GM12878 (cell line): ENCODE results near the gene EXD3. TPM values are rescaled to one million over a fixed set of nuclear protein-coding genes. Genes with fewer than 3 reads are reported as not detected.

Experiments used
- ASH2L ChIP-seq: fragments of 300-600, 200-600 bp; sonication (generic); IDR thresholded peaks from 2 replicates; pipeline ENCODE4 v1.6.1; 2017; ENCODE audit warnings: low read depth, mild to moderate bottlenecking, borderline replicate concordance
- BACH1 ChIP-seq: fragments of 450-650 bp; IDR thresholded peaks from 2 replicates; pipeline ENCODE4 v1.6.1; 2017; ENCODE audit warnings: mild to moderate bottlenecking, borderline replicate concordance
- EGR1 ChIP-seq, 2 experiments: IDR thresholded peaks; 1 replicate in 1 of 2; 2 replicates in 1 of 2; pipeline ENCODE4 v1.6.1; 2011 to 2012; ENCODE audit warnings: low read depth in 2 of 2, low read length in 2 of 2, borderline replicate concordance in 1 of 2, mild to moderate bottlenecking in 1 of 2, moderate library complexity in 1 of 2
- HDGF ChIP-seq: fragments of 450-650 bp; IDR thresholded peaks from 2 replicates; pipeline ENCODE4 v1.6.1; 2016; ENCODE audit warnings: antibody characterized with exemption
- IKZF1 ChIP-seq: fragments of 450-650 bp; conservative IDR thresholded peaks from 2 replicates; pipeline ENCODE4 v1.6.1; 2017; ENCODE audit warnings: antibody characterized with exemption, mild to moderate bottlenecking
- JUND ChIP-seq: IDR thresholded peaks from 2 replicates; pipeline ENCODE4 v1.6.1; 2012; ENCODE audit warnings: low read depth, mild to moderate bottlenecking, low read length, improper control_type of control experiment, moderate library complexity
- LARP7 ChIP-seq: fragments of 450-650 bp; IDR thresholded peaks from 2 replicates; pipeline ENCODE4 v1.6.1; 2017; ENCODE audit warnings: mild to moderate bottlenecking
- PAX5 ChIP-seq: IDR thresholded peaks from 2 replicates; pipeline ENCODE4 v1.6.1; 2011; ENCODE audit warnings: low read depth, low read length, borderline replicate concordance
- RELA ChIP-seq: fragments of 450-650 bp; IDR thresholded peaks from 2 replicates; pipeline ENCODE4 v1.8.0; 2014; ENCODE audit warnings: borderline replicate concordance; ENCODE audit not compliant: partially characterized antibody
- RUNX3 ChIP-seq: IDR thresholded peaks from 2 replicates; pipeline ENCODE4 v1.6.1; 2012; ENCODE audit warnings: low read length, inconsistent platforms
- SIN3A ChIP-seq: IDR thresholded peaks from 2 replicates; pipeline ENCODE4 v1.6.1; 2012; ENCODE audit warnings: low read depth, low read length, improper control_type of control experiment
- SMAD1 ChIP-seq: fragments of 450-650 bp; IDR thresholded peaks from 2 replicates; pipeline ENCODE4 v1.6.1; 2018; ENCODE audit warnings: mild to moderate bottlenecking, low read depth; ENCODE audit not compliant: partially characterized antibody
- SMARCA5 ChIP-seq: fragments of 450-650 bp; IDR thresholded peaks from 2 replicates; pipeline ENCODE4 v1.6.1; 2017; ENCODE audit warnings: mild to moderate bottlenecking
- TBL1XR1 ChIP-seq: IDR thresholded peaks from 2 replicates; pipeline ENCODE4 v1.6.1; 2012; ENCODE audit warnings: low read depth, low read length, improper control_type of control experiment
- ZNF207 ChIP-seq: fragments of 450-650 bp; IDR thresholded peaks from 2 replicates; pipeline ENCODE4 v1.6.1; 2014; ENCODE audit warnings: antibody characterized with exemption, mild to moderate bottlenecking, borderline replicate concordance
- polyA plus RNA-seq, 11 experiments: library from polyadenylated mRNA; depleted of rRNA in 4 of 11; unstranded in 6 of 11; stranded (reverse) in 5 of 11; fragments of >200 nt; fragmentation: Nextera tagmentation in 4 of 11; fragmentation: Illumina TruSeq in 1 of 11; extraction: Ambion mirVana in 4 of 11; extraction: Trizol in 1 of 11; gene quantifications; 1 replicate in 1 of 11; 2 replicates in 10 of 11; pipeline versions ENCODE4 v1.2.1 to v1.2.3, GENCODE V29; 2011 to 2016; ENCODE audit warnings: inconsistent platforms in 2 of 11, missing spikeins in 2 of 11, low read depth in 1 of 11
- total RNA-seq, 4 experiments: library from RNA; depleted of rRNA in 3 of 4; stranded (reverse); fragments of >200 nt in 3 of 4; fragmentation: Illumina TruSeq in 1 of 4; extraction: Trizol in 1 of 4; gene quantifications; 2 replicates each; pipeline versions ENCODE4 v1.2.1 to v1.2.3, GENCODE V29; 2013 to 2021
- TF ChIP-seq, protein P1 (sequence below): fragments of 450-650 bp; IDR thresholded peaks from 2 replicates; pipeline ENCODE4 v1.6.1; 2017; ENCODE audit warnings: mild to moderate bottlenecking, moderate library complexity
- TF ChIP-seq, protein P2 (sequence below): fragments of 450-650 bp; conservative IDR thresholded peaks from 2 replicates; pipeline ENCODE4 v1.6.1; 2017; ENCODE audit warnings: mild to moderate bottlenecking, moderate library complexity
- TF ChIP-seq, protein P3 (sequence below): IDR thresholded peaks from 2 replicates; pipeline ENCODE4 v1.6.1; 2012; ENCODE audit warnings: mild to moderate bottlenecking, low read depth, low read length
- TF ChIP-seq, protein P4 (sequence below): fragments of 450-650 bp; IDR thresholded peaks from 2 replicates; pipeline ENCODE4 v1.6.1; 2017; ENCODE audit warnings: borderline replicate concordance

EXD3 gene
- total and polyA plus RNA-seq, 10 of the 15 experiments (the other 5 are each of a cell fraction or from before 2014, with no cell fraction given) = 0.21 to 7.1 (median 3.6) TPM

DNA sequence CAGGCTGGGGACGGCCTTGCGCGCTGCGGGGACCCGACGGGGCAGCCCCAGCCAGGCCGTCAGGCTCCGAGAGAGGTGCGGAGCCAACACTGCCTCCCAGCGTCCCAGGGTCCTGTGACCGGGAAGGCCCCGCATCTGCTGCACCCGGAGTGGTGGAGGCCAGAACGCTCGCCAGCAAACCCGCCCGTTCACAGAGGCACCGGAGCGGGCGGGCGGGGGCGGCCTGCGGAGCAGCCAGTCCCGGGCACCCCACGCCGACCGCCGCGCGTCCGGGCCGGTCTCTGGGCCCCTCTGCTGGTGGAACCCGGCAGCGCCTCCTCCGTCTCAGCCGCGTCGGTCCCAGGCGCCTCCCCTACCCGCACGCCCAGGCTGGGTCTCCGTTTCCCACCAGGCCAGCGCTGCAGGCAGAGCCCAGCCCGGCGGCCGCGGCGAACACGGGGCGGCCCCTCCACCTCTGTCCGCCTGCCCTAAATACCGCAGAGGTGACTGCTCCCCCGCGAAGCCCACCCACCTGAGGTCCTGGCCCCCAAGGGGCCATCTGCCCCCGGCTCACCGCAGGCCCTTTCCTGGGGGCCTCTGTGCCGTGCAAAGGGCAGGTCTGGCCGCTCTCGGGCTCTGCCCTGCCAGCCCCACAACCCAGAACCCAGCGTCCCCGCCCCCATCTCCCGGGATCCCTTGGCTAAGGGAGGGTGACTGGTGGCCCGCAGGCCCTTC lies 15.9 kb downstream of the EXD3 start (continued):
- TF ChIP-seq SIN3A = peak; percentile 56; the same call in 1 of the 2 replicates
- 0 out of 2 replicates have a peak, but pooled peaks have one; percentile 48 for TF ChIP-seq JUND
- TF ChIP-seq IKZF1 = peak; percentile 77
- peak; percentile 32; the same call in 1 of the 2 replicates for TF ChIP-seq ZNF207
- TF ChIP-seq, protein P1, sequence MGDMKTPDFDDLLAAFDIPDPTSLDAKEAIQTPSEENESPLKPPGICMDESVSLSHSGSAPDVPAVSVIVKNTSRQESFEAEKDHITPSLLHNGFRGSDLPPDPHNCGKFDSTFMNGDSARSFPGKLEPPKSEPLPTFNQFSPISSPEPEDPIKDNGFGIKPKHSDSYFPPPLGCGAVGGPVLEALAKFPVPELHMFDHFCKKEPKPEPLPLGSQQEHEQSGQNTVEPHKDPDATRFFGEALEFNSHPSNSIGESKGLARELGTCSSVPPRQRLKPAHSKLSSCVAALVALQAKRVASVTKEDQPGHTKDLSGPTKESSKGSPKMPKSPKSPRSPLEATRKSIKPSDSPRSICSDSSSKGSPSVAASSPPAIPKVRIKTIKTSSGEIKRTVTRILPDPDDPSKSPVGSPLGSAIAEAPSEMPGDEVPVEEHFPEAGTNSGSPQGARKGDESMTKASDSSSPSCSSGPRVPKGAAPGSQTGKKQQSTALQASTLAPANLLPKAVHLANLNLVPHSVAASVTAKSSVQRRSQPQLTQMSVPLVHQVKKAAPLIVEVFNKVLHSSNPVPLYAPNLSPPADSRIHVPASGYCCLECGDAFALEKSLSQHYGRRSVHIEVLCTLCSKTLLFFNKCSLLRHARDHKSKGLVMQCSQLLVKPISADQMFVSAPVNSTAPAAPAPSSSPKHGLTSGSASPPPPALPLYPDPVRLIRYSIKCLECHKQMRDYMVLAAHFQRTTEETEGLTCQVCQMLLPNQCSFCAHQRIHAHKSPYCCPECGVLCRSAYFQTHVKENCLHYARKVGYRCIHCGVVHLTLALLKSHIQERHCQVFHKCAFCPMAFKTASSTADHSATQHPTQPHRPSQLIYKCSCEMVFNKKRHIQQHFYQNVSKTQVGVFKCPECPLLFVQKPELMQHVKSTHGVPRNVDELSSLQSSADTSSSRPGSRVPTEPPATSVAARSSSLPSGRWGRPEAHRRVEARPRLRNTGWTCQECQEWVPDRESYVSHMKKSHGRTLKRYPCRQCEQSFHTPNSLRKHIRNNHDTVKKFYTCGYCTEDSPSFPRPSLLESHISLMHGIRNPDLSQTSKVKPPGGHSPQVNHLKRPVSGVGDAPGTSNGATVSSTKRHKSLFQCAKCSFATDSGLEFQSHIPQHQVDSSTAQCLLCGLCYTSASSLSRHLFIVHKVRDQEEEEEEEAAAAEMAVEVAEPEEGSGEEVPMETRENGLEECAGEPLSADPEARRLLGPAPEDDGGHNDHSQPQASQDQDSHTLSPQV = peak; percentile 69; the same call in 1 of the 2 replicates
- TF ChIP-seq HDGF = 0 out of 2 replicates have a peak, but pooled peaks have one; percentile 45
- TF ChIP-seq, protein P2, sequence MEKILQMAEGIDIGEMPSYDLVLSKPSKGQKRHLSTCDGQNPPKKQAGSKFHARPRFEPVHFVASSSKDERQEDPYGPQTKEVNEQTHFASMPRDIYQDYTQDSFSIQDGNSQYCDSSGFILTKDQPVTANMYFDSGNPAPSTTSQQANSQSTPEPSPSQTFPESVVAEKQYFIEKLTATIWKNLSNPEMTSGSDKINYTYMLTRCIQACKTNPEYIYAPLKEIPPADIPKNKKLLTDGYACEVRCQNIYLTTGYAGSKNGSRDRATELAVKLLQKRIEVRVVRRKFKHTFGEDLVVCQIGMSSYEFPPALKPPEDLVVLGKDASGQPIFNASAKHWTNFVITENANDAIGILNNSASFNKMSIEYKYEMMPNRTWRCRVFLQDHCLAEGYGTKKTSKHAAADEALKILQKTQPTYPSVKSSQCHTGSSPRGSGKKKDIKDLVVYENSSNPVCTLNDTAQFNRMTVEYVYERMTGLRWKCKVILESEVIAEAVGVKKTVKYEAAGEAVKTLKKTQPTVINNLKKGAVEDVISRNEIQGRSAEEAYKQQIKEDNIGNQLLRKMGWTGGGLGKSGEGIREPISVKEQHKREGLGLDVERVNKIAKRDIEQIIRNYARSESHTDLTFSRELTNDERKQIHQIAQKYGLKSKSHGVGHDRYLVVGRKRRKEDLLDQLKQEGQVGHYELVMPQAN = peak; percentile 61
- TF ChIP-seq, protein P3, sequence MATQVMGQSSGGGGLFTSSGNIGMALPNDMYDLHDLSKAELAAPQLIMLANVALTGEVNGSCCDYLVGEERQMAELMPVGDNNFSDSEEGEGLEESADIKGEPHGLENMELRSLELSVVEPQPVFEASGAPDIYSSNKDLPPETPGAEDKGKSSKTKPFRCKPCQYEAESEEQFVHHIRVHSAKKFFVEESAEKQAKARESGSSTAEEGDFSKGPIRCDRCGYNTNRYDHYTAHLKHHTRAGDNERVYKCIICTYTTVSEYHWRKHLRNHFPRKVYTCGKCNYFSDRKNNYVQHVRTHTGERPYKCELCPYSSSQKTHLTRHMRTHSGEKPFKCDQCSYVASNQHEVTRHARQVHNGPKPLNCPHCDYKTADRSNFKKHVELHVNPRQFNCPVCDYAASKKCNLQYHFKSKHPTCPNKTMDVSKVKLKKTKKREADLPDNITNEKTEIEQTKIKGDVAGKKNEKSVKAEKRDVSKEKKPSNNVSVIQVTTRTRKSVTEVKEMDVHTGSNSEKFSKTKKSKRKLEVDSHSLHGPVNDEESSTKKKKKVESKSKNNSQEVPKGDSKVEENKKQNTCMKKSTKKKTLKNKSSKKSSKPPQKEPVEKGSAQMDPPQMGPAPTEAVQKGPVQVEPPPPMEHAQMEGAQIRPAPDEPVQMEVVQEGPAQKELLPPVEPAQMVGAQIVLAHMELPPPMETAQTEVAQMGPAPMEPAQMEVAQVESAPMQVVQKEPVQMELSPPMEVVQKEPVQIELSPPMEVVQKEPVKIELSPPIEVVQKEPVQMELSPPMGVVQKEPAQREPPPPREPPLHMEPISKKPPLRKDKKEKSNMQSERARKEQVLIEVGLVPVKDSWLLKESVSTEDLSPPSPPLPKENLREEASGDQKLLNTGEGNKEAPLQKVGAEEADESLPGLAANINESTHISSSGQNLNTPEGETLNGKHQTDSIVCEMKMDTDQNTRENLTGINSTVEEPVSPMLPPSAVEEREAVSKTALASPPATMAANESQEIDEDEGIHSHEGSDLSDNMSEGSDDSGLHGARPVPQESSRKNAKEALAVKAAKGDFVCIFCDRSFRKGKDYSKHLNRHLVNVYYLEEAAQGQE = no peak
- peak; percentile 92 for TF ChIP-seq SMARCA5
- peak; percentile 73 for TF ChIP-seq RUNX3
- TF ChIP-seq PAX5 = no peak
- TF ChIP-seq EGR1 (IDR thresholded peaks at IDR 0.05; ENCODE audit: borderline replicate concordance in 1 of 2, low read depth in 2 of 2, low read length in 2 of 2) = peak in 1 of 2 experiments; percentile 85; a peak in 1 of 3 replicates
- no peak for TF ChIP-seq ASH2L
- TF ChIP-seq, protein P4, sequence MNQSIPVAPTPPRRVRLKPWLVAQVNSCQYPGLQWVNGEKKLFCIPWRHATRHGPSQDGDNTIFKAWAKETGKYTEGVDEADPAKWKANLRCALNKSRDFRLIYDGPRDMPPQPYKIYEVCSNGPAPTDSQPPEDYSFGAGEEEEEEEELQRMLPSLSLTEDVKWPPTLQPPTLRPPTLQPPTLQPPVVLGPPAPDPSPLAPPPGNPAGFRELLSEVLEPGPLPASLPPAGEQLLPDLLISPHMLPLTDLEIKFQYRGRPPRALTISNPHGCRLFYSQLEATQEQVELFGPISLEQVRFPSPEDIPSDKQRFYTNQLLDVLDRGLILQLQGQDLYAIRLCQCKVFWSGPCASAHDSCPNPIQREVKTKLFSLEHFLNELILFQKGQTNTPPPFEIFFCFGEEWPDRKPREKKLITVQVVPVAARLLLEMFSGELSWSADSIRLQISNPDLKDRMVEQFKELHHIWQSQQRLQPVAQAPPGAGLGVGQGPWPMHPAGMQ = no peak
- no peak for TF ChIP-seq SMAD1
- TF ChIP-seq BACH1 = peak; percentile 78
- TF ChIP-seq RELA = peak; percentile 64
- no peak for TF ChIP-seq TBL1XR1
- peak; percentile 88 for TF ChIP-seq LARP7
